ENCODE measurements around the gene BRD1.
"Not testable (repeated sequence)": the region's sequence is repeated elsewhere in the genome, so short reads cannot be mapped to it uniquely, and the experiment has no call there.

The BRD1 gene

GRCh38 chr22:49783036-49783746, 44.5 kb downstream of the BRD1 start:
- DNase-seq (ENCODE audit: low spot score) = no peak

DNA sequence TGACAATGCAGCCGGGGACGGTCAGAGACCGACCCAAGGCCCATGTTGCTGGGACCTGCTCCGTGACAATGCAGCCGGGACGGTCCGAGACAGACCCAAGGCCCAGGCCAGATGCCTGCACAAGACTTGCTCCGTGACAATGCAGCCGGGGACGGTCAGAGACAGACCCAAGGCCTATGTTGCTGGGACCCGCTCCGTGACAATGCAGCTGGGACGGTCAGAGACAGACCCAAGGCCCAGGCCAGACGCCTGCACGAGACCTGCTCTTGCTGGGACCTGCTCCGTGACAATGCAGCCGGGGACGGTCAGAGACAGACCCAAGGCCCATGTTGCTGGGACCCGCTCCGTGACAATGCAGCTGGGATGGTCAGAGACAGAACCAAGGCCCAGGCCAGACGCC, 45.8 kb downstream of the BRD1 start:
- DNase-seq (ENCODE audit: low spot score) = not testable (repeated sequence)

DNA sequence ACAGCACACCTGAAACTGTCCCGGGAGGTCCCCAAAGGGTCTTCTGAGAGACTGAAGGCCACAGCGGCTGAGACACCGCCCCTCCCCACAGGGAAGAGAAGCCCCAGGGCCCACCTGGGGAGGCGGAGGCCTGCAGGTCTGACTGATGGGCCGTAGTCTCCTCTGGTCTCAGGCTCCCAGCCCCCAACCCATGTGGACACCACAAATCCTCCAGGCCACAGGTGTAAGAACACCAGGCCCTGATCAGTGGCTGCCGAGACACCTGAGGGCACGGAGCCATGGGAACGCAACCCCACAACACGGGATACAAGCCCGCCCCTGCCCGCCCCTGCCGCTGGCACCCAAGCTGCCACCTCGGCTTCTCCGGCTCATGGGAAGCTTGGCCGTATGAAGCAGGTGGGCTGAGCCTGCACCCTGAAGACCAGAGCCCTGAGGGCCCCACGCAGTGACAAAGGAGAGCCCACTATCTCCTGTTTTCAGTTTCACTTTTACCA, 46.3 kb downstream of the BRD1 start:
- no peak for DNase-seq (ENCODE audit: low spot score)

GRCh38 chr22:49780698-49781288, 46.9 kb downstream of the BRD1 start:
- DNase-seq (ENCODE audit: low spot score) = no peak

- no peak for DNase-seq (ENCODE audit: low spot score)
Measured at GRCh38 chr22:49779853-49780697, 47.6 kb downstream of the BRD1 start.

GRCh38 chr22:49779211-49779610, 48.5 kb downstream of the BRD1 start:
- no peak for DNase-seq (ENCODE audit: low spot score)

GRCh38 chr22:49777569-49778249, 50.0 kb downstream of the BRD1 start:
- DNase-seq (ENCODE audit: low spot score) = no peak

- no peak for DNase-seq (ENCODE audit: low spot score)
Measured at GRCh38 chr22:49776891-49777290, 50.8 kb downstream of the BRD1 start.

DNA sequence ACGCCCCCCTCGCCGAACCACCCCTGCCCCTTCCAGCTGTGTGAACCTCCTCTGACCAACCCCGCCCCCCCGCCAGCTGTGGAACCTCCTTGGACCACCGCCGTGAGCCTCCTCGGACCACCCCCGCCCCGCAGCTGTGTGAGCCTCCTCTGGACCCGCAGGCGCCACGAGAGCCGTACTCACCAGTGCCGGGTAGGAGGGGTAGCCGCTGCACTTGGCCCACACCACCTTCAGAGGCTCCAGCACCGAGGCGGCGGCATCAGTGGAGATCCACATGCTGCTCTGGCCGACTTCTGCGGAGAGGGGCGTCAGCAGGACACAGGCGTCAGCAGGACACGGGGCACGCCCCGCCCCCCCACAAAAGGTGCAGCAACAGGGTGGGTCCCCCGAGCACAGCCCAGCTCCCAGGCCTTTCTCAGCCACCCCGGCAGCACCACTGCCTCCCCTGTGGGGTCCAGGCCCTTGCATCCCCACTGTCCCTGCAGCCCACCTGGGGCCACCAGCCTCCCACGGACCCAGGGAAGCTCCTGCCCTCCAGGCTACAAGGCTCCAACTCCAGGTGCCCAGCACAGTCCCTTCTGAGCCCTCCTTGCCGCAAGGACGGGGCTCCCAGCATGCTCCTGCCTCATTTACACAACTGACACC, 51.7 kb downstream of the BRD1 start:
- DNase-seq (ENCODE audit: low spot score) = no peak

DNA sequence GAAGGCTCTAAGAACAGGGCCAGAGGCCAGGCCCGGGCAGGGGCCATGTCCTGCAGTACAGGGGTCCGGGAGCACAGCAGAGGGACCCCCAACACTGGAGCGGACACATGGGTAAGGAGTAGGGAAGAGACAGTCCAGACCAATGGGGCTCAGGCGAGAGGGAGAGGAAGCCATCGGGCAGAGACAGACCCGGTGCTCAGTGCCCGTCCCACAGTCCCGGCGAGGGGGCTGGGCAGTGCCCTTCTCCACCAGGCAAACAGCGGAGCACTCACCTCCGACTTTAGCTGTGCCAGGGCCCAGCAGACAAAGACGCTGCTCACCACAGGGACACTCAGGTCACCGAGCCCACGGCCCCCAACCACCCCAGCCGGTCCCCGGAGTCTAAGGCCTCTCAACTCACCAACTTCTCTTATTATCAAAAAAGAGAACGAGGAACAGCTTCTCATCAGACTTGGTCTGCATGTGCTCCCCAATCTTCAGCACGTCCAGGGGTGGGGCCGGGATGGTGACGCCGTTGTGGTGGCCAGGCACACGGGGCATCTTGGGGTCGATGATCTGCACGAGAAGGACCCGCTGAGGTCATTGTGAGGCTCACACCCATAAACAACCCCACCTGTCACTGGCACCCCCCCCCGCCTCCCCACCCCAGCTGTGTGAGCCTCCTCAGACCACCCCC, 52.3 kb downstream of the BRD1 start:
- DNase-seq (ENCODE audit: low spot score) = no peak

DNA sequence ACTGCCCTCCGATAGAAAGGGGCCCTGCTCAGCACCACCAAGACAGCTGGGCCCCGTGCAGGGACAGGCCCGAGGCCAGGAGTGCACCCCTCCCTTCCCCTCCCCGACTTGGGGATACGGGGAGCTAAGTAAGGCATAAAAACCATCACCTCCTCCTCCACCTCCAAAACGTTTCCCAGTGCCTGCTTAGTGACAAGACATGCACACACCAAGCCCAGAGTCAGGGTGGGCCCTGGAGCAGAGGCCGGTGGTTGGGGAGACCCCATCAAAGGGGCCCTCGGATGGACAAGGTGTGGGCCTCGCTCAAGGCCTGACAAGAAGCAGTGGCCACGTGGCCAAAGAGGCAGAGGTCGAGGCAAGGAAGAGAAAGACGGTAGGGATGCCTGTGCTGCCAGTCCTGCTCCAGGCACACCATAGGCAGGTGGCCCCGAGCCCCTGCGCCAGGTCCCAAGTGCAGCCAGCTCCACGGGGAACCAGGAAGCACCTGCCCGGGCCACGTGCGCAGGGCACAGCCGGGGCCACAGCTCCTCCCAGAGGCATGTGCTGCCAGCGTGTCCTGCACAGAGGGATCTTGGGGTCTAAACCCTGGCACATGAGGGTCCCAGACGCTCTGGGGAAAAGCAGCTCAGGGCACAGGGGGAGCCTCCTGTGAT, 53.0 kb downstream of the BRD1 start:
- no peak for DNase-seq (ENCODE audit: low spot score)

- no peak for DNase-seq (ENCODE audit: low spot score)
Measured at GRCh38 chr22:49774046-49774445, 53.6 kb downstream of the BRD1 start.

DNA sequence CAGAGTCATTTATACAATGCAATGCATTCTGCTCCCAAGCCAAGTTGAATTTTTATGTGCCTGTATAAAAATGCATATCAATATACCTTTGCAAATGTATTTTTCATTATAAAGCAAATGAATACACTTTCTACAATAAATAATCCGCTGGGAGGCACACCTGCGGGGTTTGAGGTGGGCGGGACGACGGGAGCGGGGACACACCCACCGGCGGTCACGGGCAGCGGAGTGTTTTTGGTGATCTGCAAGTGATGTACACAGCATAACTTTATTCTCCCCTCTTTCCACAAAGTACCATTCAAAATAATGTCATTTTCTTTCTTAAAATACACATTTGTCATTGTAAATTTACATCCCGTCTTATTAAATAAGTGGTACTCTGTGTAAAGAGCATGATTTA, 54.1 kb downstream of the BRD1 start:
- no peak for DNase-seq (ENCODE audit: low spot score)

DNA sequence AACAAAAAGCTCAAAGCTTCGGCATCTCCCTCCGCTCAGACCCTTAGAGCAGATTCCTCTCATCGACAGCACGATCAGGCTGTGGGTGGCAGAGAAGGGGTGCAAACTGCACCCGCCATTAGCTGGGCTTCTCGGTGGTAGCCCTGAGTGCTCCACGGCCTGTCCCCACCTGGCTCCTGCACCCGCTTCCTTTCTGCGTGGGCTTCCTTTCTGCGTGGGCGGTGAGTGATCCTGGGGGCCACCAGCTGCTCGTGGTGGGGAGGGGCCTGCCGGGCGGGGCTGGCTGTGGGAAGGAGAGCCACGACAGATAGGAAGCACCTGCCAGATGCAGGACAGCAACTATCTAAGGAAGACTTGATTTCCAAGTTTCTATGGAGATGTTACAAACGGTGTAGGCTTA, 55.0 kb downstream of the BRD1 start:
- DNase-seq (ENCODE audit: low spot score) = no peak

GRCh38 chr22:49771266-49772065, 56.2 kb downstream of the BRD1 start:
- DNase-seq (ENCODE audit: low spot score) = no peak

DNA sequence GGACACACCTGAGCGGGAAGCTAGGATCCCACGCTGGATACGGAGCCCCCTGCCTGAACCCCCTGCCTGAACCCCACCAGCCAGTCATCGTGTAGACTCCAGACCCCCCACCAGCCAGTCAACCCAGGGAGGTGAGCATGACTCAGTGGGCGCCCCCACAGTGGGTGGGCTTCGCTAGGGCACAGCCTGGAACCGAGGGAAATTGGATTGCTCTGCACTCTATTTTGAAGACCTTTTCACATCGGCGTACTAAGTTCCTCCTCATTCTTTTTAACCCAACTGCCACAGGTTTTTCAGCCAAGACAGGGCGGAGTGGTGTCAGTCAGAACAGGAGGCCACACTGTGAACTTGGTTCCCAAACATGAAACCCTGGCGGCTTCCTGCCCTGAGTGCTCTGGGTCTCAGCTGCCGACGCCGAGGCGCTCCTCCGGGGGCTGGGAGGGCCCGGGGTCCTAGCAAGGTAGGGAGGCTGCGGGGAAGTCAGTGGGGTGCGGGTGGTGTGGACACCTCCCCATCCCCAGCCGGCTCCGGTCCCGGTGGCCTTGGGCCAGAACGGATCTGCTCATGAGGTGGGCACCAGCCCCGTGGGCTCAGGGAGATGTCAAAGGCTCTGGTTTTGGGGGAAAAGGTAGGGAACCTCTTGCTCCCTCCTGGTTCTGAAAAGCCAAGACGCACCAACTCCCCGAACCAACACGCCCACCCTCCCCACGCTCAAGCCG, 57.0 kb downstream of the BRD1 start:
- DNase-seq (ENCODE audit: low spot score) = no peak

GRCh38 chr22:49769691-49770546, 57.8 kb downstream of the BRD1 start:
- DNase-seq (ENCODE audit: low spot score) = no peak

Data from activated CD4-positive, alpha-beta T cell treated with anti-CD3 and anti-CD28 coated beads, Interleukin-2, Interleukin-4, amounts not matched to agents 100 ng/mL and 50 ng/mL, durations not matched to agents 16 hours and 8 hours (primary cell).